HG03558 (cell line): ENCODE results near the gene FABP2.
A peak's percentile ranks its signal among the peaks of the same experiment; 100 is the strongest.
"Not testable (repeated sequence)": the region's sequence is repeated elsewhere in the genome, so short reads cannot be mapped to it uniquely, and the experiment has no call there.

ENCODE experiments used
- ATAC-seq: cut with Tn5 transposase; IDR thresholded peaks from one replicate; pipeline ENCODE4 v1.9.1; 2021; ENCODE audit warnings: moderate number of reproducible peaks; ENCODE audit not compliant: unreplicated experiment; ENCODE audit errors: extremely low read depth

FABP2 gene

GRCh38 chr4:119321921-119322687 lies at the start of gene FABP2:
Gene FABP2, minus strand, starts transcription at chr4:119322138. Its CDS starts 36 bp downstream, at chr4:119322102.
- ATAC-seq: no peak

GRCh38 chr4:119370951-119371683 lies 49.2 kb upstream of the FABP2 start:
- ATAC-seq: not testable (repeated sequence)

GRCh38 chr4:119370392-119370791 lies 48.5 kb upstream of the FABP2 start:
- peak; percentile 93 for ATAC-seq

- not testable (repeated sequence) for ATAC-seq
These were observed 44.9 kb upstream of the FABP2 start for GRCh38 chr4:119366802-119367201.

GRCh38 chr4:119364203-119364602 lies 42.3 kb upstream of the FABP2 start:
- not testable (repeated sequence) for ATAC-seq

DNA sequence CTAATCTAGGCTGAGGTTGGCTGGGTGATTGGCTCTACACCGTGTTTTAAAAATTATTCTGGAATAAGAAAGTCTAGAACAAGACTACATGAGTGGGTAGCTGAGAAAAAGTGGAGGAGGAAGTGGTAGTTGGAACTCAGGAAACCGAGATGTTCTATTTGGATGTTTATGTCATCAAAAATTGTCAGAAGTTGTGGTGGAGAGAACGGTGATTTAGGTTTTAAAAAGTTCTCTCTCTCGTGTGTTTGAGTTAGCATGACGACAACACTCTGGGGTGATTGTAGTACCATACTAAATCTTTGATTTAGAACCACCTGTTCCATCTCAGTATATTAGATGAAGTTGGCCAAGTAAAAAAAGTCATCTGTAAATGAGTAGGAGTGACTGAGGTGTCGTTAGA lies 41.4 kb upstream of the FABP2 start:
- ATAC-seq: not testable (repeated sequence)

GRCh38 chr4:119362413-119362812 lies 40.5 kb upstream of the FABP2 start:
- ATAC-seq: not testable (repeated sequence)

DNA sequence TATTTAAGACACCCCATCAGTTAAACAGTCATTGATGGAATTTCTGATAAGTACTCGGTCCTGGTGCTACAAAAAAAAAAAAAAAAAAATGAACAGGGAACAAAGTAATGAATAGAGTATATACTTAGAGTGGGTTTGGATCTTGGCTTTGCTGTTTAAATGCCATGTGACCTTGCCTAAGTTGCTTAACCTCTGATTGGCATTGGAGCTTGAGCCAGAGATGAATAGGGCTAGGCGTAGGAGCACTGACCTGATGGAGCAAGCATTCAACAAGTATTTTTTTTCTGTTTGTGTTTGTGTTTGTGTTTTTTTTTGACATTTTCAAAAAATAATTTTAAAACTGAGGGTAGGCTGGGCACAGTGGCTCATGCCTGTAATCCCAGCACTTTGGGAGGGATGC lies 37.9 kb upstream of the FABP2 start:
- ATAC-seq: not testable (repeated sequence)

- ATAC-seq: not testable (repeated sequence)
These were observed 34.9 kb upstream of the FABP2 start for GRCh38 chr4:119356796-119357195.

- not testable (repeated sequence) for ATAC-seq
These were observed 34.1 kb upstream of the FABP2 start for GRCh38 chr4:119356041-119356440.

- not testable (repeated sequence) for ATAC-seq
These were observed 31.4 kb upstream of the FABP2 start for GRCh38 chr4:119353364-119353763.

- not testable (repeated sequence) for ATAC-seq
These were observed 26.2 kb upstream of the FABP2 start for GRCh38 chr4:119348169-119348568.

DNA sequence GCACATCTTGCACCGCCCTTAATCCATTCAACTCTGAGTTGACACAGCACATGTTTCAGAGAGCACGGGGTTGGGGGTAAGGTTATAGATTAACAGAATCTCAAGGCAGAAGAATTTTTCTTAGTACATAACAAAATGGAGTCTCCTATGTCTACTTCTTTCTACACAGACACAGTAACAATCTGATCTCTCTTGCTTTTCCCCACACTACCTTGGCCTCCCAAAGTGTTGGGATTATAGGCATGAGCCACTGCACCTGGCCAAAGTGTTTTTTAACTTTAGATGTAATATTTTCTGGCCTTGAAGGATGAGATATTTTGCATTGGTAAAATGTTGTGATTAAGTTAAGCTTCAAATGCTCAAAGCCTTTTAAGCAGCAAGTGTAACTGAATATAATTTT lies 21.4 kb upstream of the FABP2 start:
- not testable (repeated sequence) for ATAC-seq

GRCh38 chr4:119339895-119340294 lies 18.0 kb upstream of the FABP2 start:
- ATAC-seq: not testable (repeated sequence)

- ATAC-seq: no peak
These were observed 15.1 kb upstream of the FABP2 start for GRCh38 chr4:119337010-119337409.

- ATAC-seq: not testable (repeated sequence)
These were observed 14.5 kb upstream of the FABP2 start for GRCh38 chr4:119336332-119336979.

DNA sequence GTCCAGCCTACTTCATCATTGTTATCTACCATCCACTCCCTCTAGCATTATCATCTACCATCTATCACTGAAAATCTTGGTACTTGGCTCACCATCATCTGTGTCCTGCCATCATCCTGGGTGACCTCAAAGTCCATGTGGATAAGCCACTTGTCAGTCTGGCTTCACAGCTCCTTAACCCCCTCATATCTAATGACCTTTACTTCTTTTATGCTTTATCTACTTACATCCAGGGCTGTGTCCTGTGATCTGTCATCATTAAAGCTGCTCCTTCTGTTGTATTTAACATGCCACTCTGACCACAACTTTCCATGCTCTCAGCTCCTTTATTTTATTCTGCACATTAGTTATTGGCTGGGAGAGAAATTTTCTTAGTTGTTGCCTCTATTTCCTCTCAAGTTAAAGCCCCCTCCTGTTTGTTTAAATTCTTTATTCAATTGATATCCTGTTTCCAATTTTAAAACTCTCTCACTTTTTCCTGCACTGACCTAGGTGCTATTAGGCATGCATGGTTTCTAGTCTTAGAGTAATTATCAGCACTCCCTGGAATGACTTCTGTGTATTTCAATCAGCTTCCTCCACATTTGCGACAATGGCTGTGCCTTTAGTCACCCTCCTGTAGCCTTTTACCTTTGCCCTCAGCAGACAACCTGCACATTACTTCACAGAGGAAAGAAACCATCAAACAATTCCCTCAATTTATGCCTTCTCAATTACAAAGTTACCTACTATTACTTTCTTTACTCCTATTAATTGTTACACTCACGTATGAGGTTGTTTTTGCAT lies 8.1 kb upstream of the FABP2 start:
- ATAC-seq: no peak

DNA sequence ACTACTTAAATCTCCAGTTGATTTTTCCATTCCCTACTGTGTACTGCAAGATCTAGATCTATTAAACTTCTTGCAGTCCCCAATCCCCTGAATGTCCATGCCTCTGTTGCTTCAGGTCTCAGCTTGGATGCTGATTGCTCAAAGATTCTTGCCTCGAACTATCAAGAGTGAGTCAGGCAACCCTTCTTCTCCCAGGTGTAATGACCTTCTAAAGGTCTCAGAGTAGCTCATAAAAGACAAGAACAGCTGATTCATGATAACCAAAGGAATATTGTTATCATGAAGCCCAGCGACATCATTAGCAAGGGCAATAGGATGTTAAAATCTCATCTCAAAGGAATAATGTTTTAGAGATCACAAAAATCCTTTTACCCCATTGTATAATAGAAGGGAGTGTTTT lies 6.8 kb upstream of the FABP2 start:
- ATAC-seq: no peak

GRCh38 chr4:119317990-119318389 lies 3.9 kb downstream of the FABP2 start:
- ATAC-seq: no peak

GRCh38 chr4:119315036-119315435 lies 6.9 kb downstream of the FABP2 start:
- no peak for ATAC-seq
